Nephron (organoid): Measurements from ENCODE around the gene ZNHIT3.

Source experiments
- H3K27ac Mint-ChIP-seq, 3 experiments: 2 replicates each; pipeline ENCODE4 v1.8.0; 2020; ENCODE audit warnings: mixed read lengths in 3 of 3, mild to moderate bottlenecking in 2 of 3, moderate library complexity in 1 of 3
- H3K27me3 Mint-ChIP-seq: 2 replicates; pipeline ENCODE4 v1.8.0; 2021; ENCODE audit warnings: low read depth, mild to moderate bottlenecking, moderate library complexity, mixed read lengths
- H3K36me3 Mint-ChIP-seq: 2 replicates; pipeline ENCODE4 v1.8.0; 2020; ENCODE audit warnings: low read depth, mixed read lengths
- H3K4me1 Mint-ChIP-seq: 2 replicates; pipeline ENCODE4 v1.8.0; 2020; ENCODE audit warnings: mixed read lengths
- H3K4me3 Mint-ChIP-seq, 3 experiments: 2 replicates each; pipeline ENCODE4 v1.8.0; 2020; ENCODE audit warnings: mild to moderate bottlenecking in 3 of 3, mixed read lengths in 3 of 3, moderate library complexity in 2 of 3
- H3K9me3 Mint-ChIP-seq: 2 replicates; pipeline ENCODE4 v1.8.0; 2020; ENCODE audit warnings: mixed read lengths
- CTCF ChIP-seq, 3 experiments: fragments of 200-600 bp; sonication (generic); IDR thresholded peaks; one replicate each; pipeline ENCODE4 v1.5.0; 2021; ENCODE audit warnings: antibody characterized with exemption in 3 of 3; ENCODE audit not compliant: unreplicated experiment in 3 of 3

ZNHIT3 gene

GRCh38 chr17:36460265-36460937 lies 26.1 kb upstream of the ZNHIT3 start:
- no peak for TF ChIP-seq CTCF (IDR thresholded peaks at IDR 0.05; ENCODE audit: unreplicated experiment in 3 of 3)
- Mint-ChIP-seq H3K27me3 (peaks cover 49% of the 10 kb centered on the region), H3K4me1 (no peaks in the 10 kb centered on the region), H3K9me3 (no peaks in the 10 kb centered on the region), H3K27ac (no peak overlapping the region), H3K36me3 (no peaks in the 10 kb centered on the region), H3K4me3 (no peak overlapping the region)

- H3K27ac Mint-ChIP-seq = no peak overlapping the region
- TF ChIP-seq CTCF (IDR thresholded peaks at IDR 0.05; ENCODE audit: unreplicated experiment in 3 of 3) = no peak
- peaks cover 54% of the 10 kb centered on the region for H3K27me3 Mint-ChIP-seq
- H3K4me1 Mint-ChIP-seq = no peaks in the 10 kb centered on the region
- H3K9me3 Mint-ChIP-seq = no peaks in the 10 kb centered on the region
- H3K4me3 Mint-ChIP-seq = no peak overlapping the region
- H3K36me3 Mint-ChIP-seq = no peaks in the 10 kb centered on the region
Measured at GRCh38 chr17:36461330-36462110, 25.0 kb upstream of the ZNHIT3 start.

DNA sequence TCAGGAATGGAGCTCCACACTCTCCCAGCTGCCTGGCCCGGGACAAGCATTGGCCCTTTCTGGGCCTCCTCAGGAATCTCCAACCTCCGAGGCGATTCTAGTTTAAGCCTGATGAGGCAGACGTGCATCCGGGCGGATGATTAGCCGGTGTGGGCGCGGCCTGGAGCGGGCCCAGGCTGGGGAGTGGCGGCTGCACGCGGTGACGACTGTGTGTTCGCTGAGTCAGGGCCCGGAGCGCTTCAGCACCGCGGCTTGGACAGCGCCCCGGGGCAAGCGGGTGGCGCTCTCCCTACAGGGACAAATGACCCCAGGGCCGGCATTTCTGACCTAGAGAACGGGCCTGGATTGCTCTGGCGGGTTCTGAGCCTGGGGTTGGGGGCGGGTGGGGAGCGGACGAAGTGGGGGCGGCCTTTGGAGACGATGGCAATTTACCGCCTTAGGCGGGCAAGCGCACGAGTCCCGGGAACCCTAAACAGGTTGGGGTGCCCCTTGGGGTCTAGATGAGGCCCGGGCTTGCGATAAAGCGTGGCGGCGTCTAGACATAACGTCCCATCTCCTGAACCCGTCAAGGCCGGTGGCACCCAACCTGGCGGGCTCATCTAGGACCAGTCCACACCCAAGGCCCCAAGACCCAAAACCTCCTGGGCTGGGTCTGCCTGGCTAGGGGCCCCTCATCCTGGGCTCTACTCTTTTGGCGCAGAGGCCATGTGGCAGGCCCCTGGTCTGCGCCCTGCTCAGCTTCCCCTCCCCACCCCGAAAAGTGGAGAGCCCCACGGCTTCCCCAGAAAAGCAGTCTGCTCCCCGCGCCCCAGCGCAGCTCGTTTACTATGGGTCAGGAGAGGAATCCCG lies 22.3 kb upstream of the ZNHIT3 start:
- no peak overlapping the region for H3K4me3 Mint-ChIP-seq
- TF ChIP-seq CTCF (IDR thresholded peaks at IDR 0.05; ENCODE audit: unreplicated experiment in 3 of 3) = peak in 1 of 3 experiments; percentile 19
- H3K27me3 Mint-ChIP-seq = peaks cover 79% of the 10 kb centered on the region
- H3K27ac Mint-ChIP-seq = no peak overlapping the region
- no peaks in the 10 kb centered on the region for H3K36me3 Mint-ChIP-seq
- H3K9me3 Mint-ChIP-seq = no peaks in the 10 kb centered on the region
- no peaks in the 10 kb centered on the region for H3K4me1 Mint-ChIP-seq

DNA sequence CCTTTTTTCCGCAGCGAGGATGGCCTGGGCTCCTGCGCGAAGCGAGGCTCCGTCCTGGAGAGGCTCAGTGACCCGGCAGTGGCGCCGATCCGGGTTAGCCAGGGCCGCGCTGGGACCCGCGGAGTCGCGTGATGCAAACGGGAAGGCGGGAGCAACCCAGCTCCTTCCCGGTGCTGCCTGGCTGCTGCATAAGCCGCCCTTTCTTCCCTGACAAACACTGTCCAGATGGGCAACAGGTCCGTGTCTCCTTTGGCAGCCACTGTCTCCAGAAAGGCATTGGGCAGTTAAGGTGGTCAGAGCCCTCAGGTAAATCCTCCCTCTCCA lies 21.8 kb upstream of the ZNHIT3 start:
- no peak overlapping the region for H3K27ac Mint-ChIP-seq
- H3K36me3 Mint-ChIP-seq = no peaks in the 10 kb centered on the region
- H3K9me3 Mint-ChIP-seq = no peaks in the 10 kb centered on the region
- TF ChIP-seq CTCF (IDR thresholded peaks at IDR 0.05; ENCODE audit: unreplicated experiment in 3 of 3) = no peak
- H3K27me3 Mint-ChIP-seq = peaks cover 79% of the 10 kb centered on the region
- H3K4me3 Mint-ChIP-seq = no peak overlapping the region
- no peaks in the 10 kb centered on the region for H3K4me1 Mint-ChIP-seq

GRCh38 chr17:36468903-36469635 lies 17.4 kb upstream of the ZNHIT3 start:
- Mint-ChIP-seq H3K36me3 (no peaks in the 10 kb centered on the region), H3K4me3 (no peak overlapping the region), H3K4me1 (no peaks in the 10 kb centered on the region), H3K27me3 (peaks cover 79% of the 10 kb centered on the region), H3K9me3 (no peaks in the 10 kb centered on the region), H3K27ac (peak overlapping the region in 1 of 3 experiments; percentile 12)
- no peak for TF ChIP-seq CTCF (IDR thresholded peaks at IDR 0.05; ENCODE audit: unreplicated experiment in 3 of 3)
